ENCODE results near the gene PRKCH. TPM values are rescaled to one million over a fixed set of nuclear protein-coding genes. Genes with fewer than 3 reads are reported as not detected.

Gene PRKCH
- total RNA-seq, 1 experiment from 2014 or later, result 10.3 TPM

- Mint-ChIP-seq H3K4me1 (peaks cover 64% of the 10 kb centered on the region), H3K27me3 (ENCODE audit: low read depth) (no peaks in the 10 kb centered on the region), H3K4me3 (no peak overlapping the region), H3K27ac (no peak overlapping the region), H3K9me3 (peaks cover 11% of the 10 kb centered on the region), H3K36me3 (peaks cover 10% of the 10 kb centered on the region)
- POLR2A ChIA-PET, result interaction anchor here (0.9 kb wide), 1 partner anchor 228 kb away, joined by 4 read pairs; the partner anchor contains the start of gene HIF1A
- no peak for TF ChIP-seq MAX (CRISPR knock-in tag; IDR thresholded peaks at IDR 0.05)
- no peak for TF ChIP-seq RELA (CRISPR knock-in tag; IDR thresholded peaks at IDR 0.05; ENCODE audit: borderline replicate concordance)
- TF ChIP-seq SMAD3 (CRISPR knock-in tag; IDR thresholded peaks at IDR 0.05; ENCODE audit: borderline replicate concordance), result peak; percentile 19; the same call in 1 of the 2 replicates
- TF ChIP-seq NFATC4 (CRISPR knock-in tag; IDR thresholded peaks at IDR 0.05), result no peak
- TF ChIP-seq GRHL2 (CRISPR knock-in tag; IDR thresholded peaks at IDR 0.05; ENCODE audit: insufficient replicate concordance, severe bottlenecking), result no peak
- CTCF ChIA-PET, result interaction anchor here (0.5 to 1.1 kb wide), 4 partner anchors 34 to 370 kb away, joined by 3 to 4 read pairs (median 3); no protein-coding TSS in a partner anchor
- ATAC-seq (no peak), DNase-seq (ENCODE audit: low spot score) (no peak)
Observed at GRCh38 chr14:61467296-61467695, 145.9 kb downstream of the PRKCH start.

- H3K4me3 Mint-ChIP-seq, result no peak overlapping the region
- ChIA-PET POLR2A (no interaction called here), CTCF (no interaction called here)
- H3K27ac Mint-ChIP-seq, result no peak overlapping the region
- DNase-seq (ENCODE audit: low spot score) (no peak), ATAC-seq (no peak)
- no peaks in the 10 kb centered on the region for H3K27me3 Mint-ChIP-seq (ENCODE audit: low read depth)
- peaks cover 62% of the 10 kb centered on the region for H3K4me1 Mint-ChIP-seq
- peaks cover 10% of the 10 kb centered on the region for H3K36me3 Mint-ChIP-seq
- peaks cover 11% of the 10 kb centered on the region for H3K9me3 Mint-ChIP-seq
- TF ChIP-seq ZNF425 (CRISPR knock-in tag; conservative IDR thresholded peaks at IDR 0.05) (no peak), OVOL2 (CRISPR knock-in tag; IDR thresholded peaks at IDR 0.05; ENCODE audit: borderline replicate concordance) (no peak), ESRRA (CRISPR knock-in tag; IDR thresholded peaks at IDR 0.05; ENCODE audit: borderline replicate concordance) (no peak), JUN (CRISPR knock-in tag; IDR thresholded peaks at IDR 0.05) (no peak), ZNF232 (CRISPR knock-in tag; IDR thresholded peaks at IDR 0.05) (no peak), ZNF121 (CRISPR knock-in tag; IDR thresholded peaks at IDR 0.05) (no peak), TEAD1 (CRISPR knock-in tag; IDR thresholded peaks at IDR 0.05) (no peak), ATF6 (CRISPR knock-in tag; IDR thresholded peaks at IDR 0.05) (no peak), FOXK1 (CRISPR knock-in tag; IDR thresholded peaks at IDR 0.05) (no peak), PRRX2 (CRISPR knock-in tag; IDR thresholded peaks at IDR 0.05) (no peak)
Observed at GRCh38 chr14:61468063-61468825, 146.9 kb downstream of the PRKCH start.

GRCh38 chr14:61469781-61470180 lies 148.4 kb downstream of the PRKCH start:
- peaks cover 6% of the 10 kb centered on the region for H3K36me3 Mint-ChIP-seq
- peak overlapping the region; percentile 23; the same call in 1 of the 2 replicates for H3K4me3 Mint-ChIP-seq
- CTCF ChIA-PET, result interaction anchor here (0.8 to 2.1 kb wide), 14 partner anchors 7 to 368 kb away, joined by 3 to 8 read pairs (median 4); partner anchors contain the start of gene SNAPC1
- POLR2A ChIA-PET, result interaction anchor here (0.7 kb wide), 1 partner anchor 292 kb away, joined by 3 read pairs; the partner anchor contains the start of gene SNAPC1
- H3K9me3 Mint-ChIP-seq, result peaks cover 6% of the 10 kb centered on the region
- ATAC-seq (no peak), DNase-seq (ENCODE audit: low spot score) (no peak)
- H3K4me1 Mint-ChIP-seq, result peaks cover 62% of the 10 kb centered on the region
- no peaks in the 10 kb centered on the region for H3K27me3 Mint-ChIP-seq (ENCODE audit: low read depth)
- H3K27ac Mint-ChIP-seq, result no peak overlapping the region
- no peak for TF ChIP-seq TCF7 (CRISPR knock-in tag; IDR thresholded peaks at IDR 0.05; ENCODE audit: low read depth)
- TF ChIP-seq ARID4B (CRISPR knock-in tag; IDR thresholded peaks at IDR 0.05; ENCODE audit: borderline replicate concordance), result no peak
- no peak for TF ChIP-seq ZBTB43 (CRISPR knock-in tag; IDR thresholded peaks at IDR 0.05)
- TF ChIP-seq HMGA2 (CRISPR knock-in tag; IDR thresholded peaks at IDR 0.05), result no peak
- no peak for TF ChIP-seq USF1 (CRISPR knock-in tag; IDR thresholded peaks at IDR 0.05)

All from WTC11 (cell line).